ENCODE data around the gene POLR2C.

Gene POLR2C

DNA sequence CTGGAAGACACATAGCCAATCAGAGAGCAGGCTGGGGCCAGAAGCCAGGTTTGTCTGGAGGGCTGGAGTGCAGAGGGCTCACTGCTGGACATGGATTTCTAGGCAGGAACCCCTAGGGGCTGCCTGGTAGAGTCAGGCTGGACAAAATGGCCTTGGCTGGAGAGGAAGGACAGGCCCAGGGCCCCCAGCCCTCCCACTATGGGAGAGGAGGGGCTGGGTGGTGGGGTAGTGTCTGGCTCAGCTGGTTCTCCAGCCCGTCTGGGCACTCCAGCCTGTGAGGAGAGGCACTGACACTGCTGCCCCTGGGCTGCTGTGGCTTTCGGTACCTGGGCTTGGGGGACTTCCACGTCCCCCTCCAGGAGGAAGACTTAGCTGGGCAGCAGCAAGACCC, 45.6 kb downstream of the POLR2C start:
- Histone ChIP-seq H4K20me1 (ENCODE audit: insufficient read depth, low read length) (no peaks in the 10 kb centered on the region), H3K4me1 (ENCODE audit: low read length) (no peaks in the 10 kb centered on the region), H3K4me2 (ENCODE audit: low read length) (no peak overlapping the region), H2AFZ (ENCODE audit: low read depth, low read length) (no peak overlapping the region), H3K4me3 (ENCODE audit: low read length) (no peak overlapping the region), H3K27ac (ENCODE audit: low read length) (no peak overlapping the region), H3K36me3 (replicated peaks; ENCODE audit: low read depth, low read length) (no peaks in the 10 kb centered on the region), H3K9ac (ENCODE audit: low read length) (no peak overlapping the region), H3K27me3 (ENCODE audit: low read depth, low read length) (peaks cover 73% of the 10 kb centered on the region), H3K9me3 (ENCODE audit: insufficient read depth, low read length) (no peaks in the 10 kb centered on the region), H3K79me2 (ENCODE audit: low read length) (no peaks in the 10 kb centered on the region)
- no peak for TF ChIP-seq EZH2phosphoT487 (IDR thresholded peaks at IDR 0.05; ENCODE audit: low read depth)
- TF ChIP-seq, protein P1, sequence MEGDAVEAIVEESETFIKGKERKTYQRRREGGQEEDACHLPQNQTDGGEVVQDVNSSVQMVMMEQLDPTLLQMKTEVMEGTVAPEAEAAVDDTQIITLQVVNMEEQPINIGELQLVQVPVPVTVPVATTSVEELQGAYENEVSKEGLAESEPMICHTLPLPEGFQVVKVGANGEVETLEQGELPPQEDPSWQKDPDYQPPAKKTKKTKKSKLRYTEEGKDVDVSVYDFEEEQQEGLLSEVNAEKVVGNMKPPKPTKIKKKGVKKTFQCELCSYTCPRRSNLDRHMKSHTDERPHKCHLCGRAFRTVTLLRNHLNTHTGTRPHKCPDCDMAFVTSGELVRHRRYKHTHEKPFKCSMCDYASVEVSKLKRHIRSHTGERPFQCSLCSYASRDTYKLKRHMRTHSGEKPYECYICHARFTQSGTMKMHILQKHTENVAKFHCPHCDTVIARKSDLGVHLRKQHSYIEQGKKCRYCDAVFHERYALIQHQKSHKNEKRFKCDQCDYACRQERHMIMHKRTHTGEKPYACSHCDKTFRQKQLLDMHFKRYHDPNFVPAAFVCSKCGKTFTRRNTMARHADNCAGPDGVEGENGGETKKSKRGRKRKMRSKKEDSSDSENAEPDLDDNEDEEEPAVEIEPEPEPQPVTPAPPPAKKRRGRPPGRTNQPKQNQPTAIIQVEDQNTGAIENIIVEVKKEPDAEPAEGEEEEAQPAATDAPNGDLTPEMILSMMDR (IDR thresholded peaks at IDR 0.05; ENCODE audit: low read depth, low read length) = no peak

- Histone ChIP-seq H3K27me3 (ENCODE audit: low read depth, low read length) (peaks cover 61% of the 10 kb centered on the region), H3K27ac (ENCODE audit: low read length) (no peak overlapping the region), H4K20me1 (ENCODE audit: insufficient read depth, low read length) (no peaks in the 10 kb centered on the region), H3K9ac (ENCODE audit: low read length) (no peak overlapping the region), H2AFZ (ENCODE audit: low read depth, low read length) (no peak overlapping the region), H3K79me2 (ENCODE audit: low read length) (no peaks in the 10 kb centered on the region), H3K4me1 (ENCODE audit: low read length) (no peaks in the 10 kb centered on the region), H3K4me3 (ENCODE audit: low read length) (no peak overlapping the region), H3K36me3 (replicated peaks; ENCODE audit: low read depth, low read length) (no peaks in the 10 kb centered on the region), H3K4me2 (ENCODE audit: low read length) (no peak overlapping the region), H3K9me3 (ENCODE audit: insufficient read depth, low read length) (no peaks in the 10 kb centered on the region)
- TF ChIP-seq EZH2phosphoT487 (IDR thresholded peaks at IDR 0.05; ENCODE audit: low read depth) = no peak
Observed at GRCh38 chr16:57509231-57509923, 46.9 kb downstream of the POLR2C start.

DNA sequence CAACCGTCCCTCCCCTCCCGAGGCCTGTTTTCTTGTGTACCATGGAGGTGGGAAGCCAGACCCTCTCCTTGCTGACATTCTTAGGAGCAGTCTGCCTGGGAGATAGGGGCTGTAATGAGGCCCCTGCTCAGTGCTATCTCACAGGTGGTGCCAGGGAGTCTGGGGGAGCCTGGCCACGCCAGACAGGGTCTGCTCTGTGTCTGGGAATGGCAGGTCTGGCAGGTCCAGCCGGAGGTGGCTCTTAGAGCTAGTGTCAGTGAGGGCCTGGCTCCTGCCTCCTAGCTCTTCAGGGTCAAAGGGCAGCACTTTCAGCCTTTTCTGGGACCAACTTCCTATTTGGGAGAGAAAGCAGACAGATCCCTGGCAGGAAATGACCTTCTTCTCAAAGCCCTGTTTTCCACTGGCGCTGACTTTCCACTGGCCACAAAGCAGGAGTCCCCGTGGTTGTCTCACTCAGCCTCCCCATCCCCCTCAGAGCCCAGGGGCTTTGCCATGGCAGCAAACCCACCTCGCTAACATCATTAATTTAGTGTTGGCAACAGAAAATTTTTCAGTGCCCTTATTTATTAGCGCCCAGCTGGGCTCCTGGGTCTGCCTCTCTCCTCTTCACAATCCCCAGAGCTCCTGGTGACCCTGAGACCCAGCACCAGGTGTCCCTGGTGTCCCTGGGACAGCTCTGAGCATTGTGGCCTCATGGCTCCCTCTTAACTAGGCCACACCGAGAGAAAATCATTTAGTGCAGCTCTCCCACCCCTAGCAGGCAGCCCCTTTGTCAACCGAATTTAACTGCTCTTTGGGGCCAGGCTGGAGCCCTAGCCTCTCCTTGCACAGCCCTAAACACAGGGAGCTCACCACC, 47.8 kb downstream of the POLR2C start:
- Histone ChIP-seq H3K9me3 (ENCODE audit: insufficient read depth, low read length) (no peaks in the 10 kb centered on the region), H3K27me3 (ENCODE audit: low read depth, low read length) (peaks cover 53% of the 10 kb centered on the region), H3K4me2 (ENCODE audit: low read length) (no peak overlapping the region)

DNA sequence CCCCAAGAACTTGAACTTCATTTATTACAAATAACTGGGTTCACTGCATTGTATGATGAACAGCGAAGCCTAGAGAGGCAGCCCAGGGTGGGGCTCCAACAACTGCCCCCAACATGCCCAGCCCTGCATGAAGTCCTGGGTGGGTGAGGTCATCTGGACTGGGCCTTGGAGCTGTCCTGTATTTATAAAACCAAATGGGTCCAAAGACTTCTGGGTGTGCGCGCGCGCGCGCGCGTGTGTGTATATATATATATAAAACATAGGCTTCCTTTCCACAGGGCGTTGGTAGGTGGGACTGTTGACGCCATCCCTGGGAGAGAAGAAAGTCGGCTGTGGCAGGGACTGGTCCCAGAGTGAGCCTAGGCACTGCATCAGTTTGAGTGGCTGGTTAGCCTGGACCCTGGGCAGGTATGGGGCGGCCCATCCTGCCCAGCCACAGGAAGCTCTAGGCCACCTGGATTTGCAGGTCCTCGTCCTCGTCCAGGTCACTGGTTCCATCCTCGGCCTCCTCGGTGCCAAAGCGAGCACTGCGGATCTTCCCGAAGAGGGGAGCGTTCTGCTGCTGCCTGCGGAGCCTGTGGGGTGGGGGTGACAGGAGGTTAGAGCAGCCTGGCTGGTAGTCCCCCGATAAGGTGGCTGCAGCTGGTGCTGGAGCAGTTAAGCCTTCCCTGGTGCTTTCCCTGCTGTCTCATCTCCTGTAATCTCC, 50.0 kb downstream of the POLR2C start:
- H3K4me2 ChIP-seq (ENCODE audit: low read length) = no peak overlapping the region
- H3K9ac ChIP-seq (ENCODE audit: low read length) = no peak overlapping the region
- H3K27me3 ChIP-seq (ENCODE audit: low read depth, low read length) = peaks cover 35% of the 10 kb centered on the region
- TF ChIP-seq EZH2phosphoT487 (IDR thresholded peaks at IDR 0.05; ENCODE audit: low read depth) = no peak
- TF ChIP-seq, protein P1 (IDR thresholded peaks at IDR 0.05; ENCODE audit: low read depth, low read length) = no peak
- no peak overlapping the region for H2AFZ ChIP-seq (ENCODE audit: low read depth, low read length)
- H3K79me2 ChIP-seq (ENCODE audit: low read length) = no peaks in the 10 kb centered on the region
- no peak overlapping the region for H3K27ac ChIP-seq (ENCODE audit: low read length)
- H4K20me1 ChIP-seq (ENCODE audit: insufficient read depth, low read length) = no peaks in the 10 kb centered on the region
- H3K9me3 ChIP-seq (ENCODE audit: insufficient read depth, low read length) = no peaks in the 10 kb centered on the region
- H3K4me1 ChIP-seq (ENCODE audit: low read length) = no peaks in the 10 kb centered on the region
- no peaks in the 10 kb centered on the region for H3K36me3 ChIP-seq (replicated peaks; ENCODE audit: low read depth, low read length)
- no peak overlapping the region for H3K4me3 ChIP-seq (ENCODE audit: low read length)

More for the DNA sequence above, 47.8 kb downstream of the POLR2C start:
- no peak for TF ChIP-seq EZH2phosphoT487 (IDR thresholded peaks at IDR 0.05; ENCODE audit: low read depth)
- TF ChIP-seq, protein P1 (IDR thresholded peaks at IDR 0.05; ENCODE audit: low read depth, low read length) = no peak
- H2AFZ ChIP-seq (ENCODE audit: low read depth, low read length) = no peak overlapping the region
- H3K9ac ChIP-seq (ENCODE audit: low read length) = no peak overlapping the region
- no peaks in the 10 kb centered on the region for H3K36me3 ChIP-seq (replicated peaks; ENCODE audit: low read depth, low read length)
- no peaks in the 10 kb centered on the region for H3K79me2 ChIP-seq (ENCODE audit: low read length)
- H3K4me1 ChIP-seq (ENCODE audit: low read length) = no peaks in the 10 kb centered on the region
- no peak overlapping the region for H3K27ac ChIP-seq (ENCODE audit: low read length)
- no peak overlapping the region for H3K4me3 ChIP-seq (ENCODE audit: low read length)
- H4K20me1 ChIP-seq (ENCODE audit: insufficient read depth, low read length) = no peaks in the 10 kb centered on the region

Data from OCI-LY3 (cell line).